SK-N-SH treated with all-trans-retinoic acid at 6 μM for 48 hours (cell line): ENCODE results near the gene OR52W1.

Experiments
- ATAC-seq: fragments of 200-7000 bp; cut with Tn5 transposase; 3 replicates; pipeline ENCODE4 v1.9.1; 2020; ENCODE audit warnings: mild to moderate bottlenecking, moderate library complexity
- ARNTL ChIP-seq: fragments of 450-650 bp; formaldehyde crosslinking; IDR thresholded peaks from 2 replicates; pipeline ENCODE4 v1.5.0; 2020; ENCODE audit warnings: low read depth, mild to moderate bottlenecking, moderate library complexity, borderline replicate concordance
- BACH2 ChIP-seq: fragments of 250-450 bp; sonication (Bioruptor Pico); IDR thresholded peaks from 2 replicates; pipeline ENCODE4 v1.9.0; 2021; ENCODE audit warnings: mild to moderate bottlenecking, borderline replicate concordance
- CSDC2 ChIP-seq: fragments of 250-450 bp; sonication (Bioruptor Pico); IDR thresholded peaks from 2 replicates; pipeline ENCODE4 v1.5.0; 2020; ENCODE audit warnings: mild to moderate bottlenecking, moderate library complexity
- ESRRG ChIP-seq: fragments of 250-450 bp; sonication (Bioruptor Pico); IDR thresholded peaks from 2 replicates; pipeline ENCODE4 v1.6.1; 2021; ENCODE audit warnings: mild to moderate bottlenecking
- GLIS3 ChIP-seq: fragments of 250-450 bp; sonication (Bioruptor Pico); IDR thresholded peaks from 2 replicates; pipeline ENCODE4 v1.5.0; 2020; ENCODE audit warnings: mild to moderate bottlenecking, moderate library complexity
- ISL1 ChIP-seq: fragments of 250-450 bp; sonication (Bioruptor Pico); IDR thresholded peaks from 2 replicates; pipeline ENCODE4 v2.1.2; 2022; ENCODE audit warnings: mild to moderate bottlenecking, moderate library complexity
- OSR1 ChIP-seq: fragments of 250-450 bp; sonication (Bioruptor Pico); IDR thresholded peaks from 2 replicates; pipeline ENCODE4 v1.8.0; 2022; ENCODE audit warnings: moderate library complexity, mild to moderate bottlenecking, inconsistent platforms
- PATZ1 ChIP-seq: fragments of 250-450 bp; sonication (Bioruptor Pico); IDR thresholded peaks from 2 replicates; pipeline ENCODE4 v1.8.0; 2020; ENCODE audit warnings: mild to moderate bottlenecking, moderate library complexity, borderline replicate concordance
- POU6F1 ChIP-seq: fragments of 250-450 bp; sonication (Bioruptor Pico); IDR thresholded peaks from 2 replicates; pipeline ENCODE4 v1.8.0; 2021; ENCODE audit warnings: low read depth, mild to moderate bottlenecking, moderate library complexity, borderline replicate concordance
- PPARA ChIP-seq: fragments of 250-450 bp; sonication (Bioruptor Pico); IDR thresholded peaks from 2 replicates; pipeline ENCODE4 v1.5.0; 2020; ENCODE audit warnings: mild to moderate bottlenecking, borderline replicate concordance
- RARB ChIP-seq: fragments of 250-450 bp; sonication (Bioruptor Pico); IDR thresholded peaks from 2 replicates; pipeline ENCODE4 v1.8.0; 2021; ENCODE audit warnings: mild to moderate bottlenecking, moderate library complexity
- SNAI2 ChIP-seq: fragments of 250-450 bp; sonication (Bioruptor Pico); IDR thresholded peaks from 2 replicates; pipeline ENCODE4 v1.5.0; 2020; ENCODE audit warnings: mild to moderate bottlenecking, moderate library complexity
- TCF4 ChIP-seq: fragments of 250-450 bp; sonication (Bioruptor Pico); IDR thresholded peaks from 2 replicates; pipeline ENCODE4 v1.8.0; 2021; ENCODE audit warnings: mild to moderate bottlenecking, moderate library complexity, borderline replicate concordance
- TOX ChIP-seq: fragments of 250-450 bp; sonication (Bioruptor Pico); IDR thresholded peaks from 2 replicates; pipeline ENCODE4 v1.8.0; 2021; ENCODE audit warnings: mild to moderate bottlenecking, moderate library complexity, borderline replicate concordance
- ZC3H10 ChIP-seq: fragments of 250-450 bp; sonication (Bioruptor Pico); IDR thresholded peaks from 2 replicates; pipeline ENCODE4 v1.5.1; 2021; ENCODE audit warnings: mild to moderate bottlenecking, moderate library complexity
- ZFP3 ChIP-seq: fragments of 250-450 bp; sonication (Bioruptor Pico); IDR thresholded peaks from 2 replicates; pipeline ENCODE4 v1.5.0; 2020; ENCODE audit warnings: mild to moderate bottlenecking, moderate library complexity
- ZFP30 ChIP-seq: fragments of 450-650 bp; formaldehyde crosslinking; IDR thresholded peaks from 2 replicates; pipeline ENCODE4 v1.5.0; 2022; ENCODE audit warnings: mild to moderate bottlenecking, moderate library complexity
- ZNF565 ChIP-seq: fragments of 450-650 bp; formaldehyde crosslinking; conservative IDR thresholded peaks from 2 replicates; pipeline ENCODE4 v1.5.0; 2020; ENCODE audit warnings: low read depth, mild to moderate bottlenecking, moderate library complexity
- ZNF70 ChIP-seq: fragments of 450-650 bp; formaldehyde crosslinking; IDR thresholded peaks from 2 replicates; pipeline ENCODE4 v1.5.0; 2020; ENCODE audit warnings: mild to moderate bottlenecking, moderate library complexity
- ZNF8 ChIP-seq: fragments of 450-650 bp; formaldehyde crosslinking; IDR thresholded peaks from 2 replicates; pipeline ENCODE4 v1.5.0; 2020; ENCODE audit warnings: mild to moderate bottlenecking, moderate library complexity
- TF ChIP-seq, protein P1 (sequence below): fragments of 250-450 bp; sonication (Bioruptor Pico); IDR thresholded peaks from 2 replicates; pipeline ENCODE4 v1.5.1; 2020; ENCODE audit warnings: low read depth, mild to moderate bottlenecking, moderate library complexity

Gene OR52W1

DNA sequence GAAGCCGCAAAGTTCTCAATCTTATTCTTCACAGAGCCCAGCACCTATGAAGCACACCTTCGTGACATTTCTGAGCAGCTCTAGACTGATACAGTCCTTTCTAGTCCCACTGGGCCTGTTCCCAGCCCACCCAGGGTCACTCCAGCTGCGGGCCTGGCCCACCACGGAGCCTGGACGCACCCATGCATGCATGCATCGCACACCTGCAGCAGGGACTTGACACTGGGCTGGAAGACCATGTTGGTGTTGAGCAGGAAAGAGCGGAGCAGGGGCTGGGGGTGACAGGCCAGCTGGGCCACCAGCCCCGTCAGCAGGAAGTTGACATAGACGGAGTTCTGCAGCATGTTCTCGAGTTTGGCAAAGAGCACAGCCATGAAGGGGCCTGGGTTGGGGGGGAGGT lies 15.5 kb downstream of the OR52W1 start:
- no peak for ATAC-seq
- TF ChIP-seq PATZ1 (no peak), ZNF70 (CRISPR knock-in tag) (no peak), PPARA (no peak), ZFP3 (CRISPR knock-in tag) (no peak), TOX (CRISPR knock-in tag) (no peak), OSR1 (CRISPR knock-in tag) (no peak), TCF4 (CRISPR knock-in tag) (no peak), BACH2 (CRISPR knock-in tag) (no peak), ARNTL (CRISPR knock-in tag) (no peak), ZNF565 (CRISPR knock-in tag) (no peak), ZFP30 (CRISPR knock-in tag) (no peak), ESRRG (CRISPR knock-in tag) (no peak), POU6F1 (CRISPR knock-in tag) (no peak), CSDC2 (CRISPR knock-in tag) (no peak), ZNF8 (CRISPR knock-in tag) (no peak), RARB (CRISPR knock-in tag) (no peak), ZC3H10 (CRISPR knock-in tag) (no peak)
- TF ChIP-seq, protein P1, sequence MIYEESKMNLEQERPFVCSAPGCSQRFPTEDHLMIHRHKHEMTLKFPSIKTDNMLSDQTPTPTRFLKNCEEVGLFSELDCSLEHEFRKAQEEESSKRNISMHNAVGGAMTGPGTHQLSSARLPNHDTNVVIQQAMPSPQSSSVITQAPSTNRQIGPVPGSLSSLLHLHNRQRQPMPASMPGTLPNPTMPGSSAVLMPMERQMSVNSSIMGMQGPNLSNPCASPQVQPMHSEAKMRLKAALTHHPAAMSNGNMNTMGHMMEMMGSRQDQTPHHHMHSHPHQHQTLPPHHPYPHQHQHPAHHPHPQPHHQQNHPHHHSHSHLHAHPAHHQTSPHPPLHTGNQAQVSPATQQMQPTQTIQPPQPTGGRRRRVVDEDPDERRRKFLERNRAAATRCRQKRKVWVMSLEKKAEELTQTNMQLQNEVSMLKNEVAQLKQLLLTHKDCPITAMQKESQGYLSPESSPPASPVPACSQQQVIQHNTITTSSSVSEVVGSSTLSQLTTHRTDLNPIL (CRISPR knock-in tag), result no peak
- TF ChIP-seq, all 23 proteins: peak for 0

DNA sequence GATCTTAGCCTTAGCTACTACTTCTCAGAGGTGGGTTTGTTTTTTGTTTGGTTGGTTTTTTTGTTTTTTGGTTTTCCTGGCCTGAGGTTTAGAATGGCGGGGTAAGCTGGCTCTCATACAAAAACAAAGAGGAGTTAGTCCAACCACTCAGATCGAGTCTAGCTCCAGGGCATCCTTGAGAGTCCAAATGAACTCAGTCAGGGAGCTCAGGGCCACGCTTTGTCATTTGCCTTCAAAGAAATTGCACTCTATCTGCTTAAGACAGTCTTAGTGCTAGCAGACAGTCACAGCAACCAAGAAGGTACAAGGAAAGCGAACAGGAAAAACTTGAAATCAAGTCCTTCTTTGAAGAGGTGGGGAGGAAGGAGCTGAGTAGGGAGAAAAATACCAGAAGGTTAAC lies 17.5 kb downstream of the OR52W1 start:
- ATAC-seq, result no peak
- no peak for TF ChIP-seq CSDC2 (CRISPR knock-in tag)
- TF ChIP-seq OSR1 (CRISPR knock-in tag), result no peak
- no peak for TF ChIP-seq PPARA
- TF ChIP-seq ISL1 (CRISPR knock-in tag), result no peak
- no peak for TF ChIP-seq ZFP30 (CRISPR knock-in tag)
- no peak for TF ChIP-seq ESRRG (CRISPR knock-in tag)
- no peak for TF ChIP-seq TCF4 (CRISPR knock-in tag)
- TF ChIP-seq, all 23 proteins: peak for 0

GRCh38 chr11:6217722-6218121 lies 18.7 kb downstream of the OR52W1 start:
- ATAC-seq, result no peak
- no peak for TF ChIP-seq ZFP3 (CRISPR knock-in tag)
- no peak for TF ChIP-seq ESRRG (CRISPR knock-in tag)
- no peak for TF ChIP-seq SNAI2 (CRISPR knock-in tag)

DNA sequence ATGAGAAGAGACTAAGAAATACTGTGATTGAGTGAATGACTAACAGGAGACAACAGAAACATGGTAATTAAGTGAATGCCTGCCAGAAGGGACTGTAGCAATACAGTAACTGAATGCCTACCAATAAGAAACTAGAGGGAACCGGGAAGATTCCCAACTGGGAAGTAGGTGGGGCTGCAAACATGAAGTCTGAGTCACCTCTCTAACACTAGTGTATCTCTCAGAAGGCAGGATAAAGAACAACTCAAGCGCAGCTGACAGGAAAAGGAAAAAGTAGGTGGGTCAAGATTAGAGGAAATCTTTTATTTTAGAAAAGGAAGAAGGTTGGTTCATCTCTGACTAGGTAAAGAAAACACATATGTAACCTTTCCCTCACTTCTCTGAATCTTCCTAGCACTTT lies 20.3 kb downstream of the OR52W1 start:
- TF ChIP-seq GLIS3 (CRISPR knock-in tag) (no peak), TOX (CRISPR knock-in tag) (no peak), PATZ1 (no peak), PPARA (no peak), ZNF565 (CRISPR knock-in tag) (no peak), SNAI2 (CRISPR knock-in tag) (no peak), ZNF8 (CRISPR knock-in tag) (no peak), POU6F1 (CRISPR knock-in tag) (no peak), RARB (CRISPR knock-in tag) (no peak), ZC3H10 (CRISPR knock-in tag) (no peak), OSR1 (CRISPR knock-in tag) (no peak), CSDC2 (CRISPR knock-in tag) (no peak), TCF4 (CRISPR knock-in tag) (no peak), ZFP3 (CRISPR knock-in tag) (no peak)
- TF ChIP-seq, protein P1 (CRISPR knock-in tag), result no peak
- ATAC-seq, result peak; percentile 90
